ENCODE measurements around the gene ZNF599. TPM values are rescaled to one million over a fixed set of nuclear protein-coding genes. Genes with fewer than 3 reads are reported as not detected.
"Not testable (repeated sequence)": the region's sequence is repeated elsewhere in the genome, so short reads cannot be mapped to it uniquely, and the experiment has no call there.

ZNF599 gene
- total and polyA plus RNA-seq, 10 donors = 3.3 to 10.5 (median 6.0) TPM

DNA sequence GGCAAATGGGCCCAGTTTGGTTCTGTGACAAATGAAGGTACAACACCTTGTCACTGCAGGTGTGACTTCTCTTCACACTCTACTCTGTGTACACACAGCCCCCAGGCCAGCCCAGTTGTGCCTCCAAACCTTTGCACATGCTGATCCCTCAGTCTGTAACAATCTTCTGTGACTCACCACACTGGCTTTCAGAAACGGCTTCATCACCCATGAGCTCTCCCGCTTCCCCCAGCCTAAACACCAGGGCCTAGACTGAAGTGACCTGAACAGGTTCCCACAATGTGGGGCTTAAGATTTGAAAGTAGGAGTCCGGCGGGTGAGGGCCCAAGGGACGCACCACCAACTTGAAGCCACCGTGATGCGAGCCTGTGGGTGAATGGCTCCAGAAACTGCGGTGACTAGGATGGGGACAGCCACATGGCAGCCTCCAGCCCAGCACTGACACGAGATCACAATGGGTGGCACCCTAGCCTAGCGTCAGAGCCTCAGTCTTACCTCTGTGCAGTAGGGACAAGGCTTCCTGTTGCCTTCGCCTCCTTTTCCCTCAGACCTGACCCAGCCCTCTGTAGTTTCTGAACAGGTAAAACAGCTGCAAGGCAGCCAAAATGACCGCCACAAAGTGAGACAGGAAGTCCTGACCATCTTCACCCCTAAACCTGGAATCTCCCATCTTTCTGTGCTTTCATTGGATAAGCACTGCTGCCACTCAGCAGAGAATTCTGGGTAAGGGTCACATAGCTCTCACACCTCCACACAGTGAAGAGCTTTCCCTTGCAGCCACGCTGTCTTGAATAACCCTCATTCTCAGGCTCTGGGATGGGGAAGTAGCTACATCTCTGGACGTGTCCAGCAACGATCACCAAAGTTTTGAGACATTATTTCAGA, 34.2 kb upstream of the ZNF599 start:
- Histone ChIP-seq H3K36me3 (no peaks in the 10 kb centered on the region), H3K27ac (no peak overlapping the region), H3K9me3 (peaks cover 0 to 37% (median 11%) of the 10 kb centered on the region in 8 donors), H3K4me1 (no peaks in the 10 kb centered on the region), H3K4me3 (no peak overlapping the region), H3K27me3 (replicated peaks in 1 of 7) (no peaks in the 10 kb centered on the region)
- TF ChIP-seq POLR2A (IDR thresholded peaks at IDR 0.05) = no peak
- no peak for TF ChIP-seq POLR2AphosphoS5 (IDR thresholded peaks at IDR 0.05)
- TF ChIP-seq, protein P1, sequence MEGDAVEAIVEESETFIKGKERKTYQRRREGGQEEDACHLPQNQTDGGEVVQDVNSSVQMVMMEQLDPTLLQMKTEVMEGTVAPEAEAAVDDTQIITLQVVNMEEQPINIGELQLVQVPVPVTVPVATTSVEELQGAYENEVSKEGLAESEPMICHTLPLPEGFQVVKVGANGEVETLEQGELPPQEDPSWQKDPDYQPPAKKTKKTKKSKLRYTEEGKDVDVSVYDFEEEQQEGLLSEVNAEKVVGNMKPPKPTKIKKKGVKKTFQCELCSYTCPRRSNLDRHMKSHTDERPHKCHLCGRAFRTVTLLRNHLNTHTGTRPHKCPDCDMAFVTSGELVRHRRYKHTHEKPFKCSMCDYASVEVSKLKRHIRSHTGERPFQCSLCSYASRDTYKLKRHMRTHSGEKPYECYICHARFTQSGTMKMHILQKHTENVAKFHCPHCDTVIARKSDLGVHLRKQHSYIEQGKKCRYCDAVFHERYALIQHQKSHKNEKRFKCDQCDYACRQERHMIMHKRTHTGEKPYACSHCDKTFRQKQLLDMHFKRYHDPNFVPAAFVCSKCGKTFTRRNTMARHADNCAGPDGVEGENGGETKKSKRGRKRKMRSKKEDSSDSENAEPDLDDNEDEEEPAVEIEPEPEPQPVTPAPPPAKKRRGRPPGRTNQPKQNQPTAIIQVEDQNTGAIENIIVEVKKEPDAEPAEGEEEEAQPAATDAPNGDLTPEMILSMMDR (IDR thresholded peaks at IDR 0.05 in 8 of 11, conservative IDR thresholded peaks at IDR 0.05 in 3 of 11) = no peak
- intact Hi-C loops (cut with DNase I; ENCODE audit: low total_unique reads) = no loop called here
- no peak for DNase-seq
- WGBS, 5 donors = 92 to 95% (median 93%) methylated on average over 15 of the region's 15 CpGs

DNA sequence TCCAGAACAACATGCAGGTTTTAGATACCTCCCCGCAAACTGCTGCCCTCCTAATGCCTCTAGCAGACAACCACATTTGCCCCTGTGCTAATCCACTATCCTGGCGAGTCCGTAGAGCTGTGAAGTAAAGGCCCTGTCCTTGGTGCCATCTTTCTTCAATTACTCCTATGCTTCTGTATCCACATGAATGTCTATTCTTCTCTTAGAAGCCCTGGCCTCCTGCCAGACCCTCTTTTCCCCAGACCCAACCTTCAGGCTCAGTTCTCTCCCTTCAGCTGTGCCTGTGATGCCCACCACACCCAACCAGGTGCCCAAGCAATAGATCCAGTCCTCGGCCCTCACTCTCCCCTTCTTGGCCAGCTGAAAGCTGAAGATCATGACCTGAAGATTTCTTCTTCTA, 31.1 kb upstream of the ZNF599 start:
- Histone ChIP-seq H3K4me3 (no peak overlapping the region), H3K27ac (no peak overlapping the region), H3K9me3 (peaks cover 0 to 30% (median 10%) of the 10 kb centered on the region in 8 donors), H3K36me3 (no peaks in the 10 kb centered on the region), H3K4me1 (no peaks in the 10 kb centered on the region), H3K27me3 (replicated peaks in 1 of 7) (no peaks in the 10 kb centered on the region)
- intact Hi-C loops (cut with DNase I; ENCODE audit: low total_unique reads) = no loop called here
- DNase-seq = no peak
- 85 to 92% (median 90%) methylated on average over 4 of the region's 4 CpGs for WGBS, 5 donors
- TF ChIP-seq POLR2A (IDR thresholded peaks at IDR 0.05) (no peak), POLR2AphosphoS5 (IDR thresholded peaks at IDR 0.05) (no peak)
- TF ChIP-seq, protein P1 (IDR thresholded peaks at IDR 0.05 in 8 of 11, conservative IDR thresholded peaks at IDR 0.05 in 3 of 11) = no peak

DNA sequence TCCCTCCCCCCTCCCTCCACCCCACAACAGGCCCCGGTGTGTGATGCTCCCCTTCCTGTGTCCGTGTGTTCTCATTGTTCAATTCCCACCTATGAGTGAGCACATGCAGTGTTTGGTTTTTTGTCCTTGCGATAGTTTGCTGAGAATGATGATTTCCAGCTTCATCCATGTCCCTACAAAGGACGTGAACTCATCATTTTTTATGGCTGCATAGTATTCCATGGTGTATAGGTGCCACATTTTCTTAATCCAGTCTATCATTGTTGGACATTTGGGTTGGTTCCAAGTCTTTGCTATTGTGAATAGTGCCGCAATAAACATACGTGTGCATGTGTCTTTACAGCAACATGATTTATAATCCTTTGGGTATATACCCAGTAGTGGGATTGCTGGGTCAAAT, 23.9 kb upstream of the ZNF599 start:
- DNase-seq; H3K4me3 ChIP-seq; H3K27me3 ChIP-seq (replicated peaks in 1 of 7); H3K4me1 ChIP-seq; H3K27ac ChIP-seq; intact Hi-C loops (cut with DNase I; ENCODE audit: low total_unique reads); H3K36me3 ChIP-seq: not testable (repeated sequence)
- H3K9me3 ChIP-seq = peaks cover 0 to 36% (median 5%) of the 10 kb centered on the region in 8 donors
- WGBS, 5 donors = 86 to 92% (median 91%) methylated on average over 5 to 6 of the region's 6 CpGs

DNA sequence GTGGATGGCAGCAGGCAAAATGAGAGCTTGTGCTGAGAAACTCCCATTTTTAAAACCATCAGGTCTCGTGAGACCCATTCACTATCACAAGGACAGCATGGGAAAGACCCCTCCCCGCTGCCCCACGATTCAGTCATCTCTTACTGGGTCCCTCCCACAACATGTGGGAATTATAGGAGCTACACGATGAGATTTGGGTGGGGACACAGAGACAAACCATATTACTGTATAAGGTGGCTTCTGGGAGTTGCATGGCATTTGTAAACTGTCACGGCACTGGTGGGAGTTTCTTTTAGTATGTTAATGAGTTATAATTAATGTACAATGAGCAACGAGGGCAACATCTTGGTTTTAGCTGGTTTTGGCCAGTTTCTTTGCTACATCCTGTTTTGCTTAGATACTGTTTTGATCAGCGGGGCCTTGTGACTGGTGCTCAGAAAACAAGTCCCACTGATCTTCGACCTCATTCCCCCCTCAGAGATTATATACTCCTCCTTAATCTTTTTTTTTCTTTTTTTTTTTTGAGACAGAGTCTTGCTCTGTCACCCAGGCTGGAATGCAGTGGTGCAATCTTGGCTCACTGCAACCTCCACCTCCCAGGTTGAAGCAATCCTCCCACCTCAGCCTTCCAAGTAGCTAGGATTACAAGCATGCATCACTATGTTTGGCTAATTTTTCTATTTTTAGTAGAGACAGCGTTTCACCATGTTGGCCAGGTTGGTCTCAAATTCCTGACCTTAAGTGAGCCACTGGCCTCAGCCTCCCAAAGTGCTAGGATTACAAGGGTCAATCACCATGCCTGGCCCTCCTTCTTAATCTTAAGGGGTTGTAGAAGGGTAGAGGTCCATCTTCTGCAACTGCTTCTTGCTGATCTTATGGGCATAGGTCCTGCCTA, 21.3 kb upstream of the ZNF599 start:
- TF ChIP-seq POLR2AphosphoS5 (IDR thresholded peaks at IDR 0.05) (no peak), POLR2A (IDR thresholded peaks at IDR 0.05) (no peak)
- TF ChIP-seq, protein P1 (IDR thresholded peaks at IDR 0.05 in 8 of 11, conservative IDR thresholded peaks at IDR 0.05 in 3 of 11) = no peak
- DNase-seq = no peak

More for the DNA sequence above, 21.3 kb upstream of the ZNF599 start:
- Histone ChIP-seq H3K27ac (no peak overlapping the region), H3K27me3 (replicated peaks in 1 of 7) (no peaks in the 10 kb centered on the region), H3K4me3 (no peak overlapping the region), H3K9me3 (peaks cover 0 to 30% (median 3%) of the 10 kb centered on the region in 8 donors), H3K4me1 (no peaks in the 10 kb centered on the region), H3K36me3 (no peaks in the 10 kb centered on the region)
- intact Hi-C loops (cut with DNase I; ENCODE audit: low total_unique reads) = no loop called here
- 75 to 83% (median 80%) methylated on average over 9 of the region's 9 CpGs for WGBS, 5 donors
